Progenitor cell of endocrine pancreas (in vitro differentiated cells): ENCODE data around the gene CAPRIN1. TPM values are rescaled to one million over a fixed set of nuclear protein-coding genes. Genes with fewer than 3 reads are reported as not detected.

Experiments
- DNase-seq: peaks from one replicate; pipeline ENCODE4 v3.0.0; 2021; ENCODE audit warnings: low spot score; ENCODE audit not compliant: unreplicated experiment
- H3K27ac Mint-ChIP-seq: 2 replicates; pipeline ENCODE4 v1.8.0; 2021; ENCODE audit warnings: mild to moderate bottlenecking, moderate library complexity, mixed read lengths
- H3K27me3 Mint-ChIP-seq: 2 replicates; pipeline ENCODE4 v1.8.0; 2021; ENCODE audit warnings: mixed read lengths
- H3K36me3 Mint-ChIP-seq: 2 replicates; pipeline ENCODE4 v1.8.0; 2022; ENCODE audit warnings: mixed read lengths; ENCODE audit not compliant: insufficient read depth
- H3K4me1 Mint-ChIP-seq: 2 replicates; pipeline ENCODE4 v1.8.0; 2021; ENCODE audit warnings: low read depth, mixed read lengths
- H3K4me3 Mint-ChIP-seq: 2 replicates; pipeline ENCODE4 v1.8.0; 2021; ENCODE audit warnings: low read depth, mild to moderate bottlenecking, moderate library complexity, mixed read lengths
- H3K9me3 Mint-ChIP-seq: 2 replicates; pipeline ENCODE4 v1.8.0; 2021; ENCODE audit warnings: low read depth, mixed read lengths
- total RNA-seq: library from RNA; stranded (reverse); gene quantifications from 2 replicates; pipeline ENCODE4 v1.2.1, GENCODE V29; 2021
- TF ChIP-seq, protein P1 (sequence below): fragments of 200-600 bp; sonication (generic); IDR thresholded peaks from one replicate; pipeline ENCODE4 v1.5.0; 2021; ENCODE audit warnings: antibody characterized with exemption, mild to moderate bottlenecking; ENCODE audit not compliant: unreplicated experiment

CAPRIN1 gene
- total RNA-seq, 1 donor from 2014 or later = 325 TPM

DNA sequence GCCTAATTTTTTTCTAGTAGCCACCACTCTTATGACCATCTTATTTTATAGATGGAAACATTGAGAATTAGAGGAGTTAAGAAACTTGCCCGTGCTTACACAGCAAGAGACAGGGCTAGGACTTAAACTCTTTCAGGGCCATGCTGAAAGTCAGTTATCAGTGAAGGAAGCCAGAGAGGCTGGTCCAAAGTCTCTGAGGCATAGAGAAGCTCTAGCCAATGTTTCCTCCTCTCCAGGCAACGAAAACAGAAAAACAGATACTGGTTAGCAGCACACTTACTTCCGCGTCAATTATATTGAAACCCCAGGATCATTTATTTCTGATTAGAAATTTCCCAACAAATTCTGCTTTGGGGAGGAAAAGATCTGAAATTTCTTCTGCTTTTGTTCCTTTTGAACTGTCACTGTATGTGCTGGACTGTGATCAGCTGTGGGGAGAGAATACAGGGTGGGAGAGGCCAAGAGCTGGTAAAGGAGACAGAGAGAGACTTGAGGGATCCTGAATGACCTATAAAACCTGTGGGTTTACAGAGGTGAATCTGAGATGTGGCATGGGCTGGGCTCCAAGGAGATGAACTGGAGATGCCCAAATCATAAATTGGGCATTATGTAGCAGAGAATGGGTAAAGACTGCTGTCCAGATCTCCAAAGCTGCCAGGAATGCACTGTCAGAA is 37.5 kb upstream of the CAPRIN1 start:
- peaks cover 5% of the 10 kb centered on the region for H3K27me3 Mint-ChIP-seq
- H3K27ac Mint-ChIP-seq = peak overlapping the region; percentile 30
- H3K4me3 Mint-ChIP-seq = no peak overlapping the region
- H3K36me3 Mint-ChIP-seq = no peaks in the 10 kb centered on the region
- DNase-seq = no peak
- TF ChIP-seq, protein P1, sequence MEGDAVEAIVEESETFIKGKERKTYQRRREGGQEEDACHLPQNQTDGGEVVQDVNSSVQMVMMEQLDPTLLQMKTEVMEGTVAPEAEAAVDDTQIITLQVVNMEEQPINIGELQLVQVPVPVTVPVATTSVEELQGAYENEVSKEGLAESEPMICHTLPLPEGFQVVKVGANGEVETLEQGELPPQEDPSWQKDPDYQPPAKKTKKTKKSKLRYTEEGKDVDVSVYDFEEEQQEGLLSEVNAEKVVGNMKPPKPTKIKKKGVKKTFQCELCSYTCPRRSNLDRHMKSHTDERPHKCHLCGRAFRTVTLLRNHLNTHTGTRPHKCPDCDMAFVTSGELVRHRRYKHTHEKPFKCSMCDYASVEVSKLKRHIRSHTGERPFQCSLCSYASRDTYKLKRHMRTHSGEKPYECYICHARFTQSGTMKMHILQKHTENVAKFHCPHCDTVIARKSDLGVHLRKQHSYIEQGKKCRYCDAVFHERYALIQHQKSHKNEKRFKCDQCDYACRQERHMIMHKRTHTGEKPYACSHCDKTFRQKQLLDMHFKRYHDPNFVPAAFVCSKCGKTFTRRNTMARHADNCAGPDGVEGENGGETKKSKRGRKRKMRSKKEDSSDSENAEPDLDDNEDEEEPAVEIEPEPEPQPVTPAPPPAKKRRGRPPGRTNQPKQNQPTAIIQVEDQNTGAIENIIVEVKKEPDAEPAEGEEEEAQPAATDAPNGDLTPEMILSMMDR = no peak
- no peaks in the 10 kb centered on the region for H3K9me3 Mint-ChIP-seq
- H3K4me1 Mint-ChIP-seq = no peaks in the 10 kb centered on the region

- peaks cover 4% of the 10 kb centered on the region for H3K9me3 Mint-ChIP-seq
- no peak overlapping the region for H3K27ac Mint-ChIP-seq
- TF ChIP-seq, protein P1 = no peak
- no peak overlapping the region for H3K4me3 Mint-ChIP-seq
- no peaks in the 10 kb centered on the region for H3K36me3 Mint-ChIP-seq
- H3K27me3 Mint-ChIP-seq = no peaks in the 10 kb centered on the region
- DNase-seq = no peak
- peaks cover 4% of the 10 kb centered on the region for H3K4me1 Mint-ChIP-seq
Measured at GRCh38 chr11:34021977-34022735, 29.4 kb upstream of the CAPRIN1 start.

DNA sequence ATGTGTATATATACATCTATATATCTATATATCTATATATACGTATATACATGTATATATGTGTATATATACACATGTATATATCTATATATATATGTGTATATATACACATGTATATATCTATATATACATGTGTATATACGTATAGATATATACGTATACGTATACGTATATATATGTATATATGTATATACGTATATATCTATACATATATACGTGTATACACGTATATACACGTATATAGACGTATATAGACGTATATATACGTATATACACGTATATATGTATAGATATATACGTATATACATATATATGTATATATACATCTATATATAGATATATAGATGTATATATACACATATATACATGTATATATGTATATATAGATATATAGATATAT is 25.1 kb upstream of the CAPRIN1 start:
- no peaks in the 10 kb centered on the region for H3K27me3 Mint-ChIP-seq
- H3K4me1 Mint-ChIP-seq = peaks cover 11% of the 10 kb centered on the region
- no peak overlapping the region for H3K4me3 Mint-ChIP-seq
- TF ChIP-seq, protein P1 = no peak
- H3K9me3 Mint-ChIP-seq = peaks cover 4% of the 10 kb centered on the region
- no peak for DNase-seq
- H3K27ac Mint-ChIP-seq = no peak overlapping the region
- H3K36me3 Mint-ChIP-seq = no peaks in the 10 kb centered on the region

GRCh38 chr11:34027516-34028408 is 23.8 kb upstream of the CAPRIN1 start:
- Mint-ChIP-seq H3K27ac (peak overlapping the region; percentile 43), H3K4me1 (peaks cover 11% of the 10 kb centered on the region), H3K9me3 (no peaks in the 10 kb centered on the region), H3K4me3 (no peak overlapping the region), H3K36me3 (no peaks in the 10 kb centered on the region), H3K27me3 (no peaks in the 10 kb centered on the region)
- no peak for DNase-seq
- TF ChIP-seq, protein P1 = no peak

GRCh38 chr11:34028425-34028824 is 23.1 kb upstream of the CAPRIN1 start:
- Mint-ChIP-seq H3K4me1 (peaks cover 11% of the 10 kb centered on the region), H3K9me3 (no peaks in the 10 kb centered on the region), H3K36me3 (no peaks in the 10 kb centered on the region), H3K4me3 (no peak overlapping the region), H3K27ac (peak overlapping the region; percentile 43), H3K27me3 (no peaks in the 10 kb centered on the region)
- TF ChIP-seq, protein P1 = no peak
- DNase-seq = no peak
